HG03097 (cell line): Measurements from ENCODE around the gene TTLL12.

Source experiments
- ATAC-seq: cut with Tn5 transposase; IDR thresholded peaks from one replicate; pipeline ENCODE4 v1.9.1; 2021; ENCODE audit not compliant: unreplicated experiment, low FRiP score

Gene TTLL12

GRCh38 chr22:43131773-43132501 is 55.0 kb downstream of the TTLL12 start:
- no peak for ATAC-seq

GRCh38 chr22:43129426-43130425 is 57.2 kb downstream of the TTLL12 start:
- no peak for ATAC-seq

- no peak for ATAC-seq
Measured at GRCh38 chr22:43128928-43129424, 58.0 kb downstream of the TTLL12 start.

- no peak for ATAC-seq
Measured at GRCh38 chr22:43128116-43128515, 58.8 kb downstream of the TTLL12 start.

- ATAC-seq = no peak
Measured at GRCh38 chr22:43127166-43127908, 59.6 kb downstream of the TTLL12 start.

- ATAC-seq = no peak
Measured at GRCh38 chr22:43126501-43127165, 60.3 kb downstream of the TTLL12 start.

- no peak for ATAC-seq
Measured at GRCh38 chr22:43118953-43119458, 67.9 kb downstream of the TTLL12 start.

- ATAC-seq = no peak
Measured at GRCh38 chr22:43118024-43118849, 68.7 kb downstream of the TTLL12 start.

- ATAC-seq = no peak
Measured at GRCh38 chr22:43116932-43117331, 70.0 kb downstream of the TTLL12 start.
